HFF-Myc (cell line): Measurements from ENCODE around the gene FBN1.

ENCODE experiments used
- DNase-seq: peaks from one replicate; pipeline ENCODE4 v3.0.0-alpha.2; 2011; ENCODE audit warnings: low read depth; ENCODE audit errors: extremely low read depth
- H3K4me3 ChIP-seq: replicated peaks from 2 replicates; pipeline ENCODE4 v1.5.1; 2011; ENCODE audit warnings: low read depth, mild to moderate bottlenecking, control low read depth, low read length
- TF ChIP-seq, protein P1 (sequence below): IDR thresholded peaks from 2 replicates; pipeline ENCODE4 v1.5.1; 2012; ENCODE audit warnings: mild to moderate bottlenecking, low read depth, low read length, control low read depth; ENCODE audit errors: missing control alignments

The FBN1 gene

DNA sequence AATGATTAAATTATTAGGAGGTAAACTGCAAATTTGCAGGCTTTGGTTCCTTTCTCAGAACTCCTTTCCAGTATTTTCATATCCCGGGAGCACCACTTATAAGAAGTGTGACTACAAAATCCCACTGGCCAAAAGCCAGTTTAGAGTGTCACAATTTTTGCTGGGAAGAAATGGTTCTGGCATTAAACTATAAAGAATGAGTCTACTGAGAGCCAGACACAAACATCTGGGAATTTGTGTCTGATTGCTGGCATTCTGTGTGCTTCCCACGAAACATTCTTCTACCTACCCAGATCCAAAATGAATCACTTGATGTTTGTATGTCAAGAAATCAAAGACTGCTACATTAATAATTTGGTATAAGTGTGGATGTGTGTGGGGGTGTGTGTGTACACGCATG lies 231.5 kb downstream of the FBN1 start:
- no peak overlapping the region for H3K4me3 ChIP-seq
- no peak for DNase-seq
- TF ChIP-seq, protein P1, sequence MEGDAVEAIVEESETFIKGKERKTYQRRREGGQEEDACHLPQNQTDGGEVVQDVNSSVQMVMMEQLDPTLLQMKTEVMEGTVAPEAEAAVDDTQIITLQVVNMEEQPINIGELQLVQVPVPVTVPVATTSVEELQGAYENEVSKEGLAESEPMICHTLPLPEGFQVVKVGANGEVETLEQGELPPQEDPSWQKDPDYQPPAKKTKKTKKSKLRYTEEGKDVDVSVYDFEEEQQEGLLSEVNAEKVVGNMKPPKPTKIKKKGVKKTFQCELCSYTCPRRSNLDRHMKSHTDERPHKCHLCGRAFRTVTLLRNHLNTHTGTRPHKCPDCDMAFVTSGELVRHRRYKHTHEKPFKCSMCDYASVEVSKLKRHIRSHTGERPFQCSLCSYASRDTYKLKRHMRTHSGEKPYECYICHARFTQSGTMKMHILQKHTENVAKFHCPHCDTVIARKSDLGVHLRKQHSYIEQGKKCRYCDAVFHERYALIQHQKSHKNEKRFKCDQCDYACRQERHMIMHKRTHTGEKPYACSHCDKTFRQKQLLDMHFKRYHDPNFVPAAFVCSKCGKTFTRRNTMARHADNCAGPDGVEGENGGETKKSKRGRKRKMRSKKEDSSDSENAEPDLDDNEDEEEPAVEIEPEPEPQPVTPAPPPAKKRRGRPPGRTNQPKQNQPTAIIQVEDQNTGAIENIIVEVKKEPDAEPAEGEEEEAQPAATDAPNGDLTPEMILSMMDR: no peak

DNA sequence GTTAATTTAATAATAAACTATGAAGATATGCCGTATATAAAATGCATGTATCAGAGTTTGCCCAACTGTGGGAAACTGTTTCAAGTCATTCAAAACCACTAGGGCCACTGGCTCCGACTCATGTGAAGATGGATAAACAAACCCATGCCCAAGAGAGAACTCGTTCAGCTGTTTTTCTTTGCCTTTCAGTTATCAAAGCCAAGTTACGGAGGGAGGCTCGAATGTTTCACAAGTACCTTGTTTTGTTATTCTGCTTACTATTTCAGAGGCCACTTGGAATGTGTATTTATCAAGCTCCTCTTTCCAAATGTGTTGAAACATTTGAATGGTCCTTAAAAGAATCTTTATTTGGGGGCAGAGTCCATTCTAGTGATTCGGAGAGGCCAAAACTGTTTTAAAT lies 232.2 kb downstream of the FBN1 start:
- TF ChIP-seq, protein P1: no peak
- DNase-seq: no peak
- no peak overlapping the region for H3K4me3 ChIP-seq

DNA sequence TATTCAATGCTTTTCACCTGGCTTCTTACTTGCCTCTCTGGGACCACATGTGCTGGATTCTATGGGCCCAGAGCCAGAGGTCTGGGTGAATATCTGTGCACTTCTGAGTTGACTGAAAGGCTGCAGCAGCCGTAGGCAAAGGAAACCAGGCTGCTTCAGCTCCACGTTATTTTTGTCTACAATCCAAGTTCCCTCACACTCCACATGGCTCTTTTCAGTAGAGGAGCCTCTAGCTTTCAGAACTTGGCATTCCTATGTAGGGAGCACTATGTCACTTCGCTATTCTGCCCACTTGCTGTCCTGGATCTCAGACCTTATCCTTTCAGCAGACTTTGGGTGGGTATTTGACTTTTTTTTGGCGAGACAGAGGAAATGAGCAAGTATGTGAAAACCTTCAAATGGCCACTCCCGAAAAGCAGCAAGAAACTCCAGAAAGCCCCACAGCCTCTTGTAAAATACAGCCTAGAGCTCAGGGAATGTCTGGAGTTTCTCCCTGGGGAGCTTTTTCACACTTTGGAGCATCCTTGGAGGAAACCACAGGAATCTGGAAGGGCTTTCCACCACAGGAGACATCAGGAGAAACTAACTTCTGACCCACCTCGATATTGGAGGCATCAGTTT lies 233.4 kb downstream of the FBN1 start:
- no peak overlapping the region for H3K4me3 ChIP-seq
- no peak for DNase-seq
- TF ChIP-seq, protein P1: no peak

DNA sequence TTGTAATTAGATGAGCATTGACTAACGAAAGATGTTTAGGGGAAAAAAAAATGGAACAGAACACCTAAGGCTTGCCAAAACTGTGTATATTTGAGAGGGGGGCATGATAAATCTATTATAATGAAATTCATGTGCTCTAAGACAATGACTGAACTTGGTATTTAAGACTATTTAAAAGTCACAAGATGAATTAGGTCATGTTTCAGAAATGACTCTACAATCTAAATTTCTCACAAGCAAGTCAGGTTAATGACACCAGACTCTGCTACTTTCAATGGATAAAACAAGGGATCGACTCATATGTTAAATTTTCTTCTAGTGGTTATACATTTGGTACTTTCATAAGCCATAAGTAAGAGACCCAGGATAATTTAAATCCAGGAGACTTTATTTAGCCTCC lies 235.9 kb downstream of the FBN1 start:
- DNase-seq: no peak
- TF ChIP-seq, protein P1: no peak
- no peak overlapping the region for H3K4me3 ChIP-seq

DNA sequence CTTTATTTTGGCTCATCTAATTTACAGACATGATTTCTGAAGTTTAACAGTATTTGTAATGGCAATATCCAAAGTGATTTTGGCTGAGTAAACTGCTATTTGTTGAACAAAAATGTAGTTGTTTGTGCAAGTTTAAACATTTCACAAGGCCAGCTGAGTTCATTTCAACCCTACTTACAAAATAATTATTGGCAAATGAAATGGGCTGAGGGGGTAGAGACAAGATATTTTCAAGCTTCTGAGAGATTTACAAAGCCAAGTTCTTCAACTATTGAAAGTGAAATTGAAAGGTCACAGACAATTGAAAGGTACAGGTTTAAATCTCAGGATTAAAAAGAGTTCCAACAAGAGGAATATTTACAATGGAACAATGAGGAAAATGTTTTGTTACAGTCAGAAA lies 237.2 kb downstream of the FBN1 start:
- TF ChIP-seq, protein P1: no peak
- no peak for DNase-seq
- no peak overlapping the region for H3K4me3 ChIP-seq

DNA sequence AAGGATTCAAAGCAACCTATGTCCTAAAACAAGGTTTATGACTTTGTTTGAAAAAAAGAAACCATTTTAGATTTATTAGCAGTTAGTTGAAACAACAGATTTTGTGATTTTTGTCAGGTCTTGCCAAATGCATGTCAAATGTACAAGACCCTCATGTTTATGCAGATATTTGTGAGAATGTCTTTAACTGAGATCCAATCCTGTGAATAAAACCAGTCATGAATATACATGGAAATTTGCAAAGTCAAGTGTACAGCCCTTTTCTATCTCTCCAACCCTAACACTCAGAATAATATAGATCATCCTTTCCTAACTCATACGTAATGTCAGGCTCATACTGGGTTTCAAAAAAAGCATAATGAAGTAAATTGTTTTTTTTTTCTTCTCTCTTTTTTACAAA lies 237.9 kb downstream of the FBN1 start:
- DNase-seq: no peak
- H3K4me3 ChIP-seq: no peak overlapping the region
- TF ChIP-seq, protein P1: no peak

DNA sequence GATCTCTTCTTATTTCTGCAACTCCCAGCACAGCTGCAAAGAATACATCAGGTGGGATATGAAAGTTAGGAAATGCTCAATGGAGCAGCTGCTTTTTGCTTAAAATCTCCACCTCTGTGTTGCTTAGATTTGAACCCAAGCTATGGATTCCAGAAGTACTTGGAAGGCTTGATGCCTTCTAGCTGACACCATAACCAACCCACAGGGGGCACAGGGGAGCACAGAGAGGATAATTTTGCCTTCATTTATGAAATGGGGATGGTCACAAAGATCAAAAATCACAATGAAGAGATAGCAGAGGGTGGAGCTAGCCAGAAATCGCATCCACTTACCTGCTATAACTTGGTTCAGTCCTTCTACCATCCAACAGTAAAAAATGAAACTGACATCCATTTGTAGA lies 238.6 kb downstream of the FBN1 start:
- DNase-seq: no peak
- no peak overlapping the region for H3K4me3 ChIP-seq
- TF ChIP-seq, protein P1: peak; percentile 35
